Motor neuron (in vitro differentiated cells): ENCODE measurements around the gene UBXN6. TPM values are rescaled to one million over a fixed set of nuclear protein-coding genes. Genes with fewer than 3 reads are reported as not detected.
A peak's percentile ranks its signal among the peaks of the same experiment; 100 is the strongest.

Experiments
- ATAC-seq, 8 experiments: fragments of 200-7000 bp; cut with Tn5 transposase; replicated peaks in 6 of 8; 2 replicates each; pipeline ENCODE4 v1.8.0; 2021; ENCODE audit warnings: mild to moderate bottlenecking in 8 of 8, moderate library complexity in 8 of 8
- H3K27ac ChIP-seq, 2 donors: fragments of 250-450 bp; sonication (Bioruptor Pico); 2 replicates each; pipeline ENCODE4 v1.9.0; 2021; ENCODE audit warnings: antibody characterized with exemption in 2 of 2, mild to moderate bottlenecking in 2 of 2, moderate library complexity in 1 of 2
- H3K4me1 ChIP-seq, 2 donors: fragments of 250-450 bp; sonication (Bioruptor Pico); replicated peaks in 1 of 2; 2 replicates each; pipeline ENCODE4 v1.6.1; 2021; ENCODE audit warnings: antibody characterized with exemption in 2 of 2, mild to moderate bottlenecking in 2 of 2, moderate library complexity in 1 of 2
- H3K4me3 ChIP-seq, 5 donors: fragments of 250-450 bp; sonication (Bioruptor Pico); 2 replicates each; pipeline ENCODE4 v1.9.0; 2021; ENCODE audit warnings: antibody characterized with exemption in 5 of 5, mild to moderate bottlenecking in 5 of 5, moderate library complexity in 4 of 5
- WGBS, 10 experiments: fragments of 450-650 bp; shearing (Covaris generic); methylation state at CpG; one replicate each; pipeline ENCODE4 v1.0.0; 2022; 5-methylcytosine and 5-hydroxymethylcytosine counted together
- in situ Hi-C, 9 experiments: fragments of 400-800 bp; cut with MboI; loops; one replicate each; pipeline ENCODE4 v1.15.0; 2021; ENCODE audit warnings: low sequenced_read_pairs in 9 of 9, low pct_unique_long_range_greater_than_20kb in 2 of 9; ENCODE audit not compliant: unreplicated experiment in 9 of 9
- total RNA-seq, 8 experiments: library from RNA; unstranded; fragments of 300-600 nt; gene quantifications; 2 replicates each; pipeline versions ENCODE4 v1.2.3 to v1.2.4, GENCODE V29; 2022

UBXN6 gene
- total RNA-seq, 8 experiments from 2014 or later, result 56.8 to 93.5 (median 74.0) TPM

DNA sequence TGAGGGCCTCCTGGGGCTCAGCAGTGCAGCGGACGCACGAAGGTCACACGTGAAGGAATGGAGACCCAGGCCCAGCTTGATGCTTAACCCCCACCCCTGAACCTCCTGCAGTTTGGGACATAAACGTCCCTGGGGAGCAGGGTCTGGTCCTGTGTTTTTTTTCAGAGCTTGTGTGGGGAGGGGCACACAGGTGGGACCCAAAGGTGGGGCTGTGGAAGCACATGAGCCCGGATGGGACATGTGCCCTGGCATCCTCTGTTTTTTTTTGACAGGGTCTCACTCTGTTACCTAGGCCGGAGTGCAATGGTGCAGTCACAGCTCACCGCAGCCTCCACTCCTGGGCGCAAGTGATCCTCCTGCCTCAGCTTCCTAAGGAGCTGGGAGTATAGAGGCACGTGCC lies 20.5 kb downstream of the UBXN6 start:
- H3K27ac ChIP-seq, result no peak overlapping the region
- ATAC-seq, result no peak
- in situ Hi-C loops, result no loop called here
- WGBS, 10 experiments, result 80 to 100% (median 100%) methylated on average over 1 to 5 of the region's 10 CpGs; no CpG with 5 or more reads in 4 of the 10 experiments
- no peak overlapping the region for H3K4me3 ChIP-seq
- no peaks in the 10 kb centered on the region for H3K4me1 ChIP-seq

DNA sequence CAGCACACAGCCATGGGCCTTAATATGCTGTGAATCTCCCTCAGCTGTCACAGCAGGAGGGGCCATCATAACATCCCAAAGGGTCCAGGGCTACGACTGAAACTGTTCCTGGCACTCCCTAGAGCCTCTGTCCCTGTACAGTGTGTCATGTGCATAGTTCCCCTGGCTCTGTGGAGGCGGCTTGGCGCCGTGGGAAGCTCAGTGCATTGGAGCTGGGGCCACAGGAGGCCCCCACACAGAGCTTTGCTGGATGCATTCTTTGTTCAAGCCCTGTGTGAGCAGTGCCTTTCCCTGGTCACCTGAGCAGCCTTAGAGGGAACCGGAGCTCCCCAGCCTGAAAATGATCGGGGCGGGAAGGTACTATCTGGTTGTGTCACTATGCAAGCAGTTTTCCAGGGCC lies 21.4 kb downstream of the UBXN6 start:
- Histone ChIP-seq H3K4me3 (no peak overlapping the region), H3K27ac (no peak overlapping the region), H3K4me1 (no peaks in the 10 kb centered on the region)
- in situ Hi-C loops, result no loop called here
- ATAC-seq, result peak in 2 of 8 experiments; percentile 7 to 10
- 96 to 100% (median 100%) methylated on average over 1 to 4 of the region's 7 CpGs; no CpG with 5 or more reads in 7 of the 10 experiments for WGBS, 10 experiments

GRCh38 chr19:4434391-4434790 lies 23.2 kb downstream of the UBXN6 start:
- H3K4me3 ChIP-seq, result no peak overlapping the region
- in situ Hi-C loops, result no loop called here
- no peak overlapping the region for H3K27ac ChIP-seq
- H3K4me1 ChIP-seq, result no peaks in the 10 kb centered on the region
- no peak for ATAC-seq
- 73 to 100% (median 90%) methylated on average over 2 to 9 of the region's 9 CpGs; no CpG with 5 or more reads in 2 of the 10 experiments for WGBS, 10 experiments

DNA sequence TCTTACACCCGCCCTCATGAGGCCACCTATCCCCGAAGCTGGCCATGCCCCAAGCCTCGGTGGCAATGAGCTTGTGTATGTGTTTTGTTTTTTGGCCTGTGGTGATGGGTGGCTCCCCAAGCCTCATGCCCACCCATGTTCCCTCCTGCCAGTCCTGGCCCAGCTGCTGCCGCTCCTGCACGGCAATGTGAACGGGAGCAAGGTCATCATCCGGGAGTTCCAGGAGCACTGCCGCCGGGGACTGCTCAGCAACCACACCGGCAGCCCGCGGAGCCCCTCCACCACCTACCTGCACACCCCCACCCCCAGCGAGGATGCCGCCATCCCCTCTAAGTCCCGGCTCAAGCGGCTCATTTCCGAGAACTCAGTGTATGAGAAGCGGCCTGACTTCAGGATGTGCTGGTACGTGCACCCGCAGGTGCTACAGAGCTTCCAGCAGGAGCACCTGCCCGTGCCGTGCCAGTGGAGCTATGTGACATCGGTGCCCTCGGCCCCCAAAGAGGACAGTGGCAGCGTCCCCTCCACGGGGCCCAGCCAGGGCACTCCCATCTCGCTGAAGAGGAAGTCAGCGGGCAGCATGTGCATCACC lies 24.6 kb downstream of the UBXN6 start:
- peak in 1 of 8 experiments; percentile 13 for ATAC-seq
- Histone ChIP-seq H3K4me3 (no peak overlapping the region), H3K4me1 (no peaks in the 10 kb centered on the region), H3K27ac (no peak overlapping the region)
- WGBS, 10 experiments, result 80 to 97% (median 93%) methylated on average over 1 to 6 of the region's 28 CpGs; no CpG with 5 or more reads in 7 of the 10 experiments
- in situ Hi-C loops, result no loop called here

DNA sequence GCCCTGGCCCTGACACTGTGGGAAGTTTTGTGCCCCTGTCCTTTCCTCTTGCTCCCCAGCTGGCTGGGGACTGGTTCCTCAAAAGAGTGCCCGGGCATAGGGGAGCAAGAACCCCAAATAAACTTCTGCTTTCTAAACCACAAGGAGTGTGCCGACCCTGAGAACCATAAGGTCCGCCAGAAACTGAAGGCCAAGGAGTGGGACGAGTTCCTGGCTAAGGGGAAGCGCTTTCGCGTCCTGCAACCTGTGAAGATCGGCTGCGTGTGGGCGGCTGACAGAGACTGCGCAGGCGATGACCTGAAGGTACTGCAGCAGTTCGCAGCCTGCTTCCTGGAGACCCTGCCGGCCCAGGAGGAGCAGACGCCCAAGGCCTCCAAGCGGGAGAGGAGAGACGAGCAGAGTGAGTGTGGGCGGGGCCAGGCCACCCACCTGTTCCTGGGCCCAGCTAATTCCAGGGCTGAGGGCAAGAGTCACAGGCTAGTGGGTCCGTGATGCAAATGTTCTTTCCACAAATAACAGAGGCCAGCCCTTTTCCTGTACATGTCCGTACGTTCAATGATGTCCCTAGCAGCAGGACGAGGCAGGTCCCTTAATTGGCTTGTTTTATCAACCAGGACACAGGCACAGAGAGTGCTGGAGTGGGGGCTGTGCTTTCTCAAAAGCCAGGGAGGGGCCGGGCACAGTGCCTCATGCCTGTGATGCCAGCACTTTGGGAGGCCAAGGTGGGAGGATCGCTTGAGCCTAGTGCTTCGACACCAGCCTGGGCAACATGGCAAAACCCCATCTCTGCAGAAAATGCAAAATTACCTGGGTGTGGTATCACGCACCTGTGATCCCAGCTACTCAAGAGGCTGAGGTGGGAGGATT lies 25.6 kb downstream of the UBXN6 start:
- no peak overlapping the region for H3K27ac ChIP-seq
- WGBS, 10 experiments, result 85 to 100% (median 90%) methylated on average over 3 to 17 of the region's 26 CpGs; no CpG with 5 or more reads in 2 of the 10 experiments
- no peak for ATAC-seq
- H3K4me3 ChIP-seq, result no peak overlapping the region
- no peaks in the 10 kb centered on the region for H3K4me1 ChIP-seq
- in situ Hi-C loops, result no loop called here

DNA sequence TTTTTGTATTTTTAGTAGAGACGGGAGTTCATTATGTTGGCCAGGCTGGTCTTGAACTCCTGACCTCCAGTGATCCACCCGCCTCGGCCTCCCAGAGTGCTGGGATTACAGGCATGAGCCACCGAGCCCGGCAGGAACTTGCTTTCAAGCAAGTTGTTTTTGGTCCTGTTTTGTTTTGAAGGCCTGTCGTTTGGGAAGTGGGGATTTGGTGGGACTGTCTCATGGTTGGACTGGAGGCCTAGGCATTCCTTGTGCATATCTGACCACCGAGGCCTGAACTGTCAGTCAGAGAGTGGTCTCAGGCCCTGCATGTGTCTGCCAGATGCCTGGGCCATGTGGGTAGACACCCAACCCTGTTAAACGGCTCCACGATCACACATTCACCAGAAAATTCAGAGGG lies 26.3 kb downstream of the UBXN6 start:
- 80 to 100% (median 92%) methylated on average over 1 to 7 of the region's 9 CpGs; no CpG with 5 or more reads in 5 of the 10 experiments for WGBS, 10 experiments

DNA sequence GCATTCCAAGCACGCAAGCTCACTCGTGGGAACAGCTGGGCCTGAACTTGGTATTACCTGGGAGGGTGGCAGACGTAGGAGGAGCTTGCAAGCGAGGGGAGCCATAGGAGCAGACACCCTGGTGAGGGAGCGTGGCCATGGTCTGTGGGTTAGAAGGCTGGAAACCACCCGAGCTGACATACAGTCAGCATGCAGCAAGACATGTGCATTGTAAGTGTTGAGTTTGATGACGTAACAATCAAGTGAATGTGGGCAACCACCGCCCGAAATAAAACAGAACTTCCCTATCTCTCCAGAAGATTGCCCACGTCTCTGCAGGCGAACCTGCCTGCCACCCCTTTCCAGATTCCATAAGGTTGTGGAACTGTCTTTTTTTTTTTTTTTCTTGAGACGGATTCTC lies 26.8 kb downstream of the UBXN6 start:
- Histone ChIP-seq H3K4me3 (no peak overlapping the region), H3K27ac (no peak overlapping the region), H3K4me1 (no peaks in the 10 kb centered on the region)
- no peak for ATAC-seq
- in situ Hi-C loops, result no loop called here
- 85 to 100% (median 100%) methylated on average over 1 to 8 of the region's 12 CpGs; no CpG with 5 or more reads in 1 of the 10 experiments for WGBS, 10 experiments

More for the DNA sequence above, 26.3 kb downstream of the UBXN6 start:
- in situ Hi-C loops, result no loop called here
- Histone ChIP-seq H3K27ac (no peak overlapping the region), H3K4me3 (no peak overlapping the region), H3K4me1 (no peaks in the 10 kb centered on the region)
- no peak for ATAC-seq

GRCh38 chr19:4429771-4430171 lies 27.8 kb downstream of the UBXN6 start:
- no peak for ATAC-seq
- in situ Hi-C loops, result no loop called here
- no peak overlapping the region for H3K27ac ChIP-seq
- no peaks in the 10 kb centered on the region for H3K4me1 ChIP-seq
- 86 to 100% (median 100%) methylated on average over 1 to 6 of the region's 12 CpGs; no CpG with 5 or more reads in 4 of the 10 experiments for WGBS, 10 experiments
- H3K4me3 ChIP-seq, result no peak overlapping the region

GRCh38 chr19:4429256-4429655 lies 28.3 kb downstream of the UBXN6 start:
- no peaks in the 10 kb centered on the region for H3K4me1 ChIP-seq
- no peak overlapping the region for H3K27ac ChIP-seq
- ATAC-seq, result no peak
- in situ Hi-C loops, result no loop called here
- H3K4me3 ChIP-seq, result no peak overlapping the region
- WGBS, 10 experiments, result 80 to 100% (median 100%) methylated on average over 1 to 7 of the region's 16 CpGs; no CpG with 5 or more reads in 7 of the 10 experiments

DNA sequence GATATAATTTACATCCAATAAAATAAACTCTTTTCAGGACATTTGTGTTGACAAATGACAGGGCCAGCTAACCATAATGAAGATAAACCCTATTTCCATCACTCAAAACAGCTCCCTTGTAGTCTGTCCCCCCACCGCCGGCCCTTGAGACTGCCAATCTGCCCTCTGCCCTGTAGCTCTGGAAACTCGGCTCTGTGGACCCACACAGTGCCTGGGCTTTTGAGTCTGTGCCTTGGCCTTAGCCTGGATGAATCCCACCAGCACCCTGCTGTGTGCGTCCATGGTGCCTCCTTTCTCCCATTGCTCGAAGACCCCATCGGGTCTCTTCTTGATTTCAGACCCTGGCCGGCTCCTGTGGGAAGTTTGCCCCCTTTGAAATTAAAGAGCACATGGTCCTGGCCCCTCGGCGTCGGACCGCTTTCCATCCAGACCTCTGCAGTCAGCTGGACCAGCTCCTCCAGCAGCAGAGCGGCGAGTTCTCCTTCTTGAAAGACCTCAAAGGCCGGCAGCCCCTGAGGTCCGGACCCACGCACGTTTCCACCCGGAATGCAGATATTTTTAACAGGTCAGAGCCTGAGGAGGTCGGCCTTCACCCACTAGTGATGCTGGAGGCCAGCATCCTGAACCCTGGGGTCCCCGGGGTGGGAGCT lies 29.1 kb downstream of the UBXN6 start:
- no peak overlapping the region for H3K27ac ChIP-seq
- no peak for ATAC-seq
- 87 to 100% (median 96%) methylated on average over 2 to 12 of the region's 20 CpGs; no CpG with 5 or more reads in 3 of the 10 experiments for WGBS, 10 experiments

DNA sequence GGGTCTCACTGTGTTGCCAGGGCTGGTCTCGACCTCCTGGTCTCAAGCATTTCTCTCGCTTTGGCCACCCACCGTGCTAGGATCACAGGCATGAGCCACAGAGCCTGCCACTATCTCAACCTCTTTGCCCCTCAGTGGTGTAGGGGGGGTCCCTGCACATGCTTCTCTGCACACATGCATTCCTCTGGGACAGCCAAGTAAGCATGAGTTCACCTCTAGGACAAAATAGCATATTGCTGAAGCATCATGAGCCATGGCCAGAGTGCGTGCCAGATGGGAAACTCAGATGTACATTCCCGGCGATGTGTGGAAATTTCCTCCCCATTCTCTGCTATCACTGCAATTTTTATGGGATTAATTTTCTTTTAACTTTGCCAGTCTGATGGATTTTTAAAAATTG lies 32.1 kb downstream of the UBXN6 start:
- peak in 2 of 8 experiments; percentile 18 to 63 for ATAC-seq
- H3K4me1 ChIP-seq, result no peaks in the 10 kb centered on the region
- in situ Hi-C loops, result no loop called here
- no peak overlapping the region for H3K27ac ChIP-seq
- 25 to 100% (median 90%) methylated on average over 3 to 4 of the region's 6 CpGs; no CpG with 5 or more reads in 1 of the 10 experiments for WGBS, 10 experiments
- no peak overlapping the region for H3K4me3 ChIP-seq

More for the DNA sequence above, 29.1 kb downstream of the UBXN6 start:
- no peaks in the 10 kb centered on the region for H3K4me1 ChIP-seq
- no peak overlapping the region for H3K4me3 ChIP-seq
- in situ Hi-C loops, result no loop called here

- in situ Hi-C loops, result no loop called here
- 92 to 100% (median 97%) methylated on average over 2 to 14 of the region's 16 CpGs for WGBS, 10 experiments
These were observed 34.0 kb downstream of the UBXN6 start for GRCh38 chr19:4423416-4424126.

More at GRCh38 chr19:4423416-4424126, 34.0 kb downstream of the UBXN6 start:
- no peak for ATAC-seq
- no peak overlapping the region for H3K27ac ChIP-seq
- H3K4me1 ChIP-seq, result no peaks in the 10 kb centered on the region
- no peak overlapping the region for H3K4me3 ChIP-seq
